ENCODE data around the gene KIAA0513.
"Not testable (repeated sequence)": the region's sequence is repeated elsewhere in the genome, so short reads cannot be mapped to it uniquely, and the experiment has no call there.

The KIAA0513 gene

GRCh38 chr16:85049706-85050305 is 22.2 kb downstream of the KIAA0513 start:
- DNase-seq (ENCODE audit: low spot score) = no peak

DNA sequence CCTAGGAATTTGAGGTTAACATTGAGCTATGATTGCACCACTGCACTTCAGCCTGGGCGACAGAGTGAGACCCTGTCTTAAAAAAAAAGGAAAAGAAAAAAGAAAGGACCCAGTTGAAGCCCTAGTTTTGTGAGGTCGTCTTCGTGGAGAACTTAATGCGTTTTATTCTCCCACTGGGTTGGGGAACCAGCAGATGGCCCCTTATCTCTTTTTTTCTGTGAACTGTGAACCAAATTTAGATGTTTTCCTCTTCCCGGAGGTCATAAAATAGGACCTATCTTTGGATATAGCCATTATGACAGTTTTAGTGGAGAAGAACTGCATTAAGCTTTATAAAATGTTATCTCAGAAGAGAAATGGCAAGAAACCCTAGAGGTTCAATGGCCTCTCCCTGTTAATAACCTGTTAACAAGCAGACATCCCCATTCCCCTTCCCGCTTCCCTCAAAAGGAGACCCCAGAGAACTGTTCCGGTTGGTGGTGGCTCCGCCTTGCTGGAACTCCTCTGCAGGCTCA is 23.5 kb downstream of the KIAA0513 start:
- no peak for DNase-seq (ENCODE audit: low spot score)

GRCh38 chr16:85051683-85052082 is 24.1 kb downstream of the KIAA0513 start:
- no peak for DNase-seq (ENCODE audit: low spot score)

DNA sequence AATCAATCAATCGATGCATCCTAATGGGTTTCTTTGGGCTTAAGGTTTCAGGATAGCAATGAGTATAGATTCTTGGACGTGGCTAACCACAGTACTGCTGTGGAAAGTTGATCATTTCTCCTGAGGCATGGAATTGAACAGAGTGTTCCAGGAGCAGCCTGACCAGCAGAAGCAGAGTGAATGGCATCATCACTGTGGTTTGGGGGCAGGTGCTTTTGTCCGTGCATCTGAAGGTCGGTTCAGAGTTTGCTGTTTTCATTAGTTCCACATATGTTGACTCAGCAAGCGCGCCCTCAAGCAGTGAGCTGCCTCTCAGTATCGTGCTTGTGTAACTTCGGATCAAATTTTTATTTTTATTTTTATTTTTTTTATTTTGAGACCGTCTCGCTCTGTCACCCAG is 24.9 kb downstream of the KIAA0513 start:
- DNase-seq (ENCODE audit: low spot score) = no peak

GRCh38 chr16:85054321-85054720 is 26.7 kb downstream of the KIAA0513 start:
- DNase-seq (ENCODE audit: low spot score) = not testable (repeated sequence)

DNA sequence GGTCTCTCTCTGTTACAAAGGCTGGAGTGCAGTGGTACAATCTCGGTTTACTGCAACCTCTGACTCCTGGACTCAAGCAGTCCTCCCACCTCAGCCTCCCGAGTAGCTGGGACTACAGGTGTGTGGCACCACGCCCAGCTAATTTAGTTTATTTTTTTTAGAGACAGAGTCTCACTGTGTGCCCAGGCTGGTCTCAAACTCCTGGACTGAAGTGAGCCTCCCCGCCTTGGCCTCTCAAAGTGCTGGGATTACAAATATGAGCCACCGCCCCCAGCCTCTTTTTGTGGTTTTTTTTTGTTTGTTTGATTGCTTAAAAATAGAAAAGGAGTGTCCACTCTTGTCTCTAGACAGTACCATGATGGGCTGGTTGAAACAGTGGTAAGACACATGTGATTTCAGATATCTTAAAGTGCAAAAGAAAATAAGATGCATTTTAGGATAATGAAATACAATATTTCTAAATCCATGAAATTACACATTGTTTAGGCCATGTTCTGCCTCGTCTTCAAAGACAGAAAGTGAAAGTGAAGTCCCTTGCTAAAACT is 27.4 kb downstream of the KIAA0513 start:
- DNase-seq (ENCODE audit: low spot score) = no peak

- DNase-seq (ENCODE audit: low spot score) = no peak
Observed at GRCh38 chr16:85055493-85056210, 28.1 kb downstream of the KIAA0513 start.

DNA sequence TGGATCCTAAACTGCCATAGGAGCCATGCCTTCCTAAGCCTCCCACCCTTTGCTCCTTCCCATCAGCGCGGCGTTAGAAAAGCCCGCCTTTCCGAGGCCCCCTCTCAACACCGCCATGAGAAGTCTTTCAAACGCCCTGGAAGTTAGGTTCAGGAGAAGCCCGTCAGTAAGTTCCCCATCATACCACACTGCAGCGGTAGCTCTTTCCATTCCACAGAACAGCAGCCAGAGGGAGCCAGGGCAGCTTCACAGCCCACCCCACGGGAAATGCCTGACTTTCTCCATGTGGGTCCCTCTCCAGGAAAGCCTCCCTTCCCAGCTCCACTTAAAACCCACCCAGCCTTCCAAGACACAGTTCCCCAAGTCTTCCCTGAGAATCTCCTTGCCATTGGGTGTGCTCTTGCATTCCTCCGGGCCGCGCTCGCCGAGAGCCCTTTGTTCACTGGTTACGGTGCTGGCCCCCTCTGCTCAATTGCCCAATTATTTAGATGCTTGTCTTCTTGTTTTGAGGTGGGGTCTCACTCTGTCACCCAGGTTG is 28.7 kb downstream of the KIAA0513 start:
- DNase-seq (ENCODE audit: low spot score) = no peak

DNA sequence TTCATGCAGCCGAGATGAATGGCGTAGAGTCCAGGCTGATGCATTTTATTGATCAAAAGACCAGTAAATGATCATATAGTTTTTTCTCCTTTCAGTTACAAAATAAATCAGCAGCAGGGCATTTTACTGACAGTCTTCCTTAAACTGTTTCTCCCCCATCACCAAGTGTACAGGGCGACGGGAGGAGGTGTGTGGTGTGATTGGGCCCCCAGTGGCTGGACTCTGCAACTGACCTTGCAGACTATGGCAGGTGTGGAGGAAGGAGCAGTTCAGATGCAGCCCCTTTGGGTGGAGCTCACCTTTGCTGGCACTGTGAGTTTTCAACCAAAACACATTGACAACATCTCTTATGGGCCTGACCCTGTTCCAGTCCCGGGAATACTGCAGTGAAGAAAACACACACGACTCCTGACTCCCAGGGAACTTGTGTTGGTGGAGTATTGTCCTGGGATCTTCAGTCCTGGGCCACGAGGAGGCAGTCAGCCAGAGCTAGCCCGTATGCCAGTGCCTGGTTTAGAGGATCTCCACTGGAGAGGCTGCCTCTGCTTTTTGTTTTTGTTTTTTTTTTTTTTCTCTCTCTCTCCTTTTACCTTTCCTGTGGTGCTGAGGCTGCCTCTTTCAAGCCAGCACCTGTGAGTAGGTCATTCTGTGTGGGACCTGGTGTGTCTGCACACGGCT is 29.8 kb downstream of the KIAA0513 start:
- no peak for DNase-seq (ENCODE audit: low spot score)

GRCh38 chr16:85057948-85058347 is 30.4 kb downstream of the KIAA0513 start:
- no peak for DNase-seq (ENCODE audit: low spot score)

- DNase-seq (ENCODE audit: low spot score) = no peak
Observed at GRCh38 chr16:85058909-85059308, 31.3 kb downstream of the KIAA0513 start.

DNA sequence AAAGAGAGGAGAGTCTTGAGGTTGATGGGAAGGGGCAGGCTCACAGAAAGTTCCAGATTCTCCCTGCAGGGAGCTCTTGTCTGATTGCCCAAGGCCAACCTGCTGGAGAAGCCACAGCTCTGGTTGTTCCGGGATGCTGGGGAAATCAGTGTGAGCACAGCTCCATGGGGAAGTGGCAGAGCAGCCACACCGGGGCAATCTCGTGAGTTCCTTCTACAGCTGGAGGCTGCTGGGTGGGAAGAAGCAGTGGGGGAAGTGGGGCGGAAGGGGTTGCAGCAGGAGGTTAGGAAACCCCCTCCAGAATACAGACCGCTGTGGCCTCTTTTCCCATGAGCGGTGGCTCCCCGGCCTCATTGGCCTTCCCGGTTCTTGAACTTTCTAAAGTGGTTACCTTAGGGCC is 34.0 kb downstream of the KIAA0513 start:
- no peak for DNase-seq (ENCODE audit: low spot score)

DNA sequence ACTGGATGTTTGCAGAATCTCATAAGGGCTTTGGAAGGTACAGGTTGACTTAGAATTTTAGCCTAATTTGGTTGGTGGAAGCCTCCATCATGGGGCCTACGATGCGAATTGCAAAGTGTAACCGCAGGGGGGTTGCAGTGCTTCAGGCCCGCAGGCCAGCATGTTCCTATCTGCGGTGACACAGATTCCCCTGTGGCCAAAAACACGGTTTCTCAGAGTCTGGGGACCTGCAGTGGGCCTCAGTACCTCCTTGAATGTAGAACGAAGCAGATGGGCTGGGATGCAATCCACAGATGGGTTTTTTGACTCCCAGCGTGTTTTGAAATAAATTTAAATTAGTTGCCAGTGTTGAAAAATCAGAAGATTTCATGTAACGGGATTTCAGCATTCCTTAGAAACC is 34.7 kb downstream of the KIAA0513 start:
- DNase-seq (ENCODE audit: low spot score) = no peak

GRCh38 chr16:85062845-85063244 is 35.2 kb downstream of the KIAA0513 start:
- no peak for DNase-seq (ENCODE audit: low spot score)

GRCh38 chr16:85064186-85064585 is 36.6 kb downstream of the KIAA0513 start:
- DNase-seq (ENCODE audit: low spot score) = no peak

- DNase-seq (ENCODE audit: low spot score) = no peak
Observed at GRCh38 chr16:85065099-85065498, 37.5 kb downstream of the KIAA0513 start.

DNA sequence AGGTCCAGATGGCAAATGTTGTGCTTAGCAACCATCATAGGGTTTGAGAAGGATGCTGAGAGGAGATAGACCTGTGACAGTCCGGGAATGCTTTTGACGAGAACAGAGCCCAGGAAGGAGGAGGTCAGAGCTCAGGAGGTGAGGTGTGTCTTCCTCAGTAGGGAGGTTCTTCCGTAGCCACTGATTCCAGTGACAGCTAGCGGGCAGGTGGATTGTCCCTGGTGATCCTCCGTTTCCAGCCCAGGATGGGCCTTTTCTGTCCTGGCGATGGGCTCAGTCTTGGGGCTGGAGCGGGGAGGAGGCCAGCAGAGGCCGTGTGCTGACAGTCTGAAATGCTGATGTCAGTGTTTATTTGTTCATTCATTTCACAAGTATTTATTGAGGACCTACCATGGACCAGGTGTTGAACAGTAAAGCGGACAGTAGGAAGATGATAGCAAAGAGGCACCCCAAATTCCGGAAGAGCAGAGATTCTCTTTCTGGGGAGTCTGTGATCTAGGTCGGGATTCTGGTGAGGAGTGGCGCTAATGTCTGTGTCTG is 38.8 kb downstream of the KIAA0513 start:
- DNase-seq (ENCODE audit: low spot score) = no peak

DNA sequence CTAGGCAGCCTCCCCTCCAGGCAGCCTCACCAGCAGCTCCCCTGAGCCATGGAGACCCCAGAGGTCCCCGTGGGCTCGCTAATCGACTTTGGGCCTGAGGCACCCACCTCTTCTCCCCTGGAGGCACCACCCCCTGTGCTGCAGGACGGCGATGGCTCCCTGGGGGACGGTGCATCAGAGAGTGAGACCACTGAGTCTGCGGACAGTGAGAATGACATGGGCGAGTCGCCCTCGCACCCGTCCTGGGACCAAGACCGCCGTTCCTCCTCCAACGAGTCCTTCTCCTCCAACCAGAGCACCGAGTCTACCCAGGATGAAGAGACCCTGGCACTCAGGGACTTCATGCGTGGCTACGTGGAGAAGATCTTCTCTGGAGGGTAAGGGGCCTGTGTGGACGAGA is 39.4 kb downstream of the KIAA0513 start:
- no peak for DNase-seq (ENCODE audit: low spot score)

GRCh38 chr16:85067426-85067825 is 39.8 kb downstream of the KIAA0513 start:
- DNase-seq (ENCODE audit: low spot score) = no peak

- no peak for DNase-seq (ENCODE audit: low spot score)
Observed at GRCh38 chr16:85068746-85069145, 41.2 kb downstream of the KIAA0513 start.

DNA sequence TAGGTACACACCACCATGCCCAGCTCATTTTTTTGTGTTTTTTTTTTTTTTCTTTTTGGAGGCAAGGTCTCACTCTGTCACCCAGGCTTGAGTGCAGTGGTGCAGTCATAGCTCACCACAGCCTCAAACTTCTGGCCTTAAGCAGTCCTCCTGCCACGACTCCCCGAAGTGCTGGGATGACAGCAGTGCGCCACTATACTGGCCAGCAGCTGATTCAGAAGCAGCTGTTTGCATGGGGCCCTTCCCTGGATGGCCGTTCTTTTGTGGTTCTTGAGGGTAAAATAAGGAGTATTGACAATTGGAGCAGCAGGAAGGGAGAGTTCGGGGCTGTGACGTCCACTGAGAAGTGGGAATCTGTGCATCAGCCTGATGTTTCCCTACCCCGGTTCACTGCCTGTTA is 41.6 kb downstream of the KIAA0513 start:
- DNase-seq (ENCODE audit: low spot score) = no peak

All from left forelimb (tissue), 1 donor.